AG08395 (cell line): Measurements from ENCODE around the gene RAN.
A peak's percentile ranks its signal among the peaks of the same experiment; 100 is the strongest.
"Not testable (repeated sequence)": the region's sequence is repeated elsewhere in the genome, so short reads cannot be mapped to it uniquely, and the experiment has no call there.

Source experiments
- DNase-seq: peaks from one replicate; pipeline ENCODE4 v3.0.0; 2012; ENCODE audit warnings: mixed read lengths, low spot score

Gene RAN

DNA sequence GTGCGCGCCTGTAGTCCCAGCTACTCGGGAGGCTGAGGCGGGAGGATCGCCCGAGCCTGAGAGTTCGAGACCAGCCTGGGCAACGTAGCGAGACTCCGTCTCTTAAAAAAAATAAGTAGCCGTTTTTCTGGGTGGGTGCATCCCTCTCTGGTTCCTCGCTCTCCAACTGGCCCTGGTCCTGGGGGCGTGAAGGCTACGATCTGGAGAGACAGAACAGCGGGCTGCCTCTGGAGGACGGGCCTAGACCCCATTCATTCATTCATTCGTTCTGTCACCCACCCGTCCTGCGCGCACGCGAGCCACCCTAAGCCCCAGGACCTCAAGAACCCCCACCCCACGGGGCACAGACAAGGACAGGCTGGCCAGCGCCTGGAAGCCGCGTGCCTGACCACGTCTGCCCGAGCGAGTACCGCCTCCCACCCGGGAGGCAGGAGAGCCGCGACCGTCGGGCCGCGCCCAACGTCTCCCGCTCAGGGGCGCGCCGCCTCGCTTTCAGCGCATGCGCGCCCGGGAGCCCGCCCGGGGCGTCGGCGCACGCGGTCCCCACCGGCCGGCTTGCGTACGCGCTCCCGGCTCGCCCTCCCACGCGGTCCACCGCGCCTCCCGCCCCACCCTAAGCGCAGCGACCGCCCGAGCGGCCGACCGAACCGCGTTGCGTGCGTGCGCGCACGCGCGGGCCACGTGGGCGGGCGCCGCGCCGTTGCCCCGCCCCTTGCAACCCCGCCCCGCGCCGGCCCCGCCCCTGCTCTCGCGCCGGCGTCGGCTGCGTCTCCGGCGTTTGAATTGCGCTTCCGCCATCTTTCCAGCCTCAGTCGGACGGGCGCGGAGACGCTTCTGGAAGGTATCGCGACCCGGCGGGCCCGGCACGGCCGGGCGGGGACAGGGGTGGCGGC is at the start of gene RAN:
Gene RAN (plus strand): TSS at position 781 of the 893 bp plus-strand sequence. CDS start 528 bp downstream, outside the sequence.
- DNase-seq, result peak; percentile 100

DNA sequence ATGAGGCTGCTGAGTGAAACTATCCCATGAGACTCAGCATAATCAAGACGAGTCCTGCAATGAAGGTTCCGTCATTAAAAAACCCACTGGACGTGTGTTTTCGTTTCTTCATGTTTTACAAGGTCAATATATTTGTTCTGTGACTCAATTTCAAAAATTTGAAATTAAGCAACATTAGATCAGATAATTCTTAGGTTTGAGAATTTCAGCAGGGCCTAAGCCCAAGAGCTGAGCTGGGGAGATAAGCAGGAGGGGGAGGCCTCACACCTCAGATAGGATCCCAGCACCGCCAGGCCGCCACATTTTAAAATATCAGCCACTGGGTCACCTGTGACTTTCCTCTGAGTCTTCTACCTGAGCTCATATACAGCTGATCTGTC is 46.1 kb upstream of the RAN start:
- no peak for DNase-seq

DNA sequence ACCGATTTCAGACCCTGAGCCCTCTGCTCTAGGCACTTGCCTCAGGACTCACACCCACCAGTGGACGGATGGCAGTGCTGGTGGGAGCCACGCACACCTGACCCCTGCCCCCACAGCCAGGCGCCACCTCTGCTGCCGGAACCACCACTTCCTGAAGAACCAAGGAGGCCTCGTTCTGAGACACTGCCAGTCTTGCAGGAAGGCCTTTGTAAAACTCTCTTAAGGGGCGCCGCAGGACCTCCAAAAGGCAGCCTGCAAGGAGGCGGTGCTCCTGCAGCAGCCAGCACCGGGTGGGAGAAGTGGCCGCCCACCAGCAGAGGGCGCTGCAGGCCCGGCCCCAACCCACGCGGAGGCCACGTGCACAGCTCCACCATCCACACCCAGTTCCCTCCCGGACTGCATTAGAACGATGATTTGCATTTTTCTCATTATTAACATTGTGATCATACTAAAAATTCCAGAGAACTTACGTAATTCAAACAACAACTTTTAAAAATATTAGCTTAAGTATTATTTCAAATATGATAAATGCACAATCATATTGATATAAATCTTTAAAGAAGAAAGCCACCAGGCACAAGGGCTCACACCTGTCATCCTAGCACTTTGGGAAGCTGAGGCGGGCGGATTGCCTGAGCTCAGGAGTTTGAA is 45.6 kb upstream of the RAN start:
- DNase-seq, result peak; percentile 69

DNA sequence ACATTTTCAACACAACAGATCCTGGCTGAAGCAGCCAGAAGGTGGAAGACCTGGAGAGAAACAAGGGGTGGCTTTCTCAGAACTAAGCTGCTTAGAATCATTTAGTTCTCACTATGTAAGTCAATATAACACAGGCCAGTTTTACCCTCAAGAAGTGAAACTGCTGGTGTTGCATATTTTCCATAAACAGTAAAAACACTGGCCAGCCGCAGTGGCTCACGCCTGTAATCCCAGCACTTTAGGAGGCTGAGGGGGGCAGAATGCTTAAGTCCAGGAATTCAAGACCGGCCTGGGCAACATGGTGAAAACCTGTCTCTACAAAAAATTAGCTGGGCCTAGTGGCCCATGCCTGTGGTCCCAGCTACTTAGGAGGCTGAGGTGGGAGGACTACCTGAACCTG is 44.4 kb upstream of the RAN start:
- no peak for DNase-seq

DNA sequence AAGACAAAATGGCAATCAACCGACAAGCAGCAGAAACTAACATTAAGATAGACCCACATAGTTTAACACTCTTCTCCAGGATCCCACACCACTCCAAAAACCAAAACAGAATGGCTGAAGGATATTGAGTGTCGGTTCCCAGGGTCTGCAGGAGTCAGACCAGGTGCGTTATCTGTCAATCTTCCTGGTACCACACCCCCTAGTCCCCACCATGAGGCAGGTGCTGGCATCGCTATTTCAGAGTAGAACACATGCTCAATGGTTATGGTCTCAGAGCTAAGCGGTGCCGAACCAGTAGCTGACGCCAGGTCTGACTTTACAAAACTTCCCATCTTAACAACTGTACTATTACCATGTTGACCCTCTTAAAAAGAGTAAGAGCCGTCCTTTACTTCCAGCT is 43.0 kb upstream of the RAN start:
- no peak for DNase-seq

DNA sequence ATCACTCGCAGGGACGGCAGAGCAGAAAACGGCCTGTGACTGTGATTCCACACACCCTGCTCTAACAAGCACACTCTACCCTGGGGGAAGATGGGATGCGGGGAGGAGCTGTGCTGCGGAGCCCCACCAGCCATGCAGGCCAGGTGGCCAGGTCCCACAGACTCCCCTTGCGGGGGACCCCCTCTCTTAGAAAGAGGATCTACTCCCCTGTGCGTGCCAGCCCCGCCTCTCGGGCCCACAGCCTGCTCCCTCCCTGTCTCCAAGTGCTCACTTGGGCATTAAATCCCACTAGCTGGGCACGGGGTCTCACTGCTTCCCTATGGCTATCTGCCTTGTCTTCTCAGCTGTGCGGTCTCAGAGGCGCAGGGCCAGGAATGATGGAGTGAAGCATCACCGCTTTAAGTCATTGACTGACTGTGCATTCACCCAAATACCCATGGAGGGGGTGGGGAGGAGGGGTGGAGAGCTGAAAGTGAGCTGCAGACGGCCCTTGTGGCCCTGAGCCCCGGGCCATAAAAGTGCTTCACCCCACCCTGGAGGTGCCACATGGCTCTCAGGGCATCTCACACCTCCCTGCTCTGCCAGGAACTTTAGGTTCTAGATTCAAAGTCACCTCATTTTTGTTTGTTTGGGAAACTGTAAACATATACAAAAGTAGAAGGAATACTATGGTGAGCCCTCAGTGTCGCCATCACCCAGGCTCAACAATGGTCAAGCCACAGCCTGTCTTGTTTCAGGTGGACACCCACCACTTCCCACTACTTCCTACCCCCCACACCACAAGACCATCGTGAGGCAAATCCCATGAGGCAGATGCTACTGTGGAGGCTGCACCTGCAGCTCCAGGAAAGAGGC is 42.2 kb upstream of the RAN start:
- DNase-seq, result no peak

DNA sequence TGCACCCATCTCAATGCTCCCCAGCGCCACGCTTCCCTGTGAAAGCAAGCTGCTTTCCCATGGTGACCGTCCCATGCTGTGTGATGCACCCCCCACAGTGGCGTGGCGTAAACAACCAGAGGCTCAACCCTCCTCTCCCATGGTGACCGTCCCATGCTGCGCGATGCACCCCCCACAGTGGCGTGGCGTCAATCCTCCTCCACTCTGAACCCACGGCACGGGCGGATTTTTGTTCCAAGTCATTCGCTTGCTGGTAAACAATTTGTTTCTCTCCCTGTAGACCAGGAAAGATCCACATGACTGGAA is 41.7 kb upstream of the RAN start:
- no peak for DNase-seq

DNA sequence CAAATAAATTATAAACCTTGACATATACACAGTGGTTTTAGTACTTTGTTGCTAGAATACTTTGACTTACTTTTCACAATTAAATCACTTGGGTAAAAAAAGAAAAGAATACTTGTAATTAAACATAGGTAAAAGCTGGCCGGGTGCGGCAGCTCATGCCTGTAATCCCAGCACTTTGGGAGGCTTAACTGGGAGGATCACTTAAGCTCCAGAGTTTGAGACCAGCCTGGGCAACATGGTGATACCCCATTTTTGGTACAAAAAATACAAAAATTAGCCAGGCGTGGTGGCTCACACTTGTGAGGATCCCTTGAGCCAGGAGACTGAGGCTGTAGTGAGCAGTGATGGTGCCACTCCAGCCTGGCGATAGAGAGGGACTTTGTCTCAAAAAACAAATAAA is 40.6 kb upstream of the RAN start:
- no peak for DNase-seq

DNA sequence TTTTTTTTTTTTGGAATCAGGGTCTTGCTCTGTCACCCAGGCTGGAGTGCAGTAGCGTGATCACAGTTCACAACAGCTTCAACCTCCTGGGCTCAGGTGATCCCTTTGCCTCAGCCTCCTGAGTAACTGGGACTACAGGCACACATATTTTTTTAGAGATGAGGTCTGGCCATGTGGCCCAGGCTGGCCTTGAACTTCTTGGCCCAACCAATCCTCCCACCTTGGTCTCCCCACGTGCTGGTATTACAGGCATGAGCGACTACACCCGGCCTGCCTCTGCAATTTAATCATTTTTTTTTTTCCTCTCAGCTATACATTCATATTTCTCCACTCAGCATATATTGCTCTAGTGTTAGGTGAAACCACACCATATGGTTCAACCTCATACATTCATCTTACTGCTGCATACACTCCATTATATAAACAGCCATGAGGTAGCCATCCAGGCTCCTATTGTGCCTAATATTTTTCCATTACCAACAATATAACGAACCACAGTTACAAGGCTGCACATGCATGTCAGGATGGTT is 39.9 kb upstream of the RAN start:
- DNase-seq, result no peak

DNA sequence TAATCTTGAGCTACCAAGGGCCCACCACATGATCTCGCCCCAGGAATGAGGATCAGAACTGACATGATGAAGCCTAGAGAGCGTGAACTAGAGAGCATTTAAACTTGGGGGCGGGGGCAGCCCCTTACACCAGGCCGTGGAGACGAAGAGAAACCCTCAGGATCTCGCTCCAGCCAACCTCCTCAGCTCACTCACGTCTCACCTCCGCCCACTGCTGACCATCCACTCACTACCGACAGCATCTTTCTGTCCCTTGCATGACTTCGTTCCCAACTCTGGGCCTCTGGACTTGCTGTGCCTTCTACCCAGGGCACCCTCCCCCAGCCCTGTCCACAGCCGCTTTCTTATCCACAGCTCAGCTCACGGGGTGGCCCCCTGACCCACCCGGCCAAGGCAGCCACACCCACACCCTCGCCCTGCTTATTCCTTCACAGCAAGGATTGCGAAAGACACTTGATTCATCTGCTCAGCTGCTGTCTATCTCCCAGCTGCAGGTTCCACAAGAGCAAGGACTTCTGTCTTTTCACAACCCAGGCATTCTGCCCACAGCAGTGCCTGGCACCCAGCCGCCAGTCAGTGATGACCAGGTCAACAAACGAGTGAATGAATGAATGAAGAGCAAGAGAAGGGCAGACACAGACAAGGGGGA is 39.2 kb upstream of the RAN start:
- peak; percentile 52 for DNase-seq

DNA sequence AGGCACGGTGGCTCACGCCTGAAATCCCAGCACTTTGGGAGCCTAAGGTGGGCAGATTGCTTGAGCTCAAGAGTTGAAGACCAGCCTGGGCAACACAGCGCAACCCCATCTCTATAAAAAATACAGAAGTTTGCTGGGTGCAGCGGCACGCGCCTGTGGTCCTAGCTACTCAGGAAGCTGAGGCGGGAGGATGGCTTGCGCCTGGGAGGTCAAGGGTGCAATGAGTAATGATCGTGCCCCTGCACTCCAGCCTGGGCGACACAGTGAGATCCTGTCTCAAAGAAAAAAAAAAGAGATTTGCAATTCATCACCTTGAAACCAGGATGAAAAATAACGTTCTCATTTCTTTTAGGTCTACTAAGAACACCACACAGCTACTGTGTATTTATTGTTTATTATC is 36.9 kb upstream of the RAN start:
- no peak for DNase-seq

DNA sequence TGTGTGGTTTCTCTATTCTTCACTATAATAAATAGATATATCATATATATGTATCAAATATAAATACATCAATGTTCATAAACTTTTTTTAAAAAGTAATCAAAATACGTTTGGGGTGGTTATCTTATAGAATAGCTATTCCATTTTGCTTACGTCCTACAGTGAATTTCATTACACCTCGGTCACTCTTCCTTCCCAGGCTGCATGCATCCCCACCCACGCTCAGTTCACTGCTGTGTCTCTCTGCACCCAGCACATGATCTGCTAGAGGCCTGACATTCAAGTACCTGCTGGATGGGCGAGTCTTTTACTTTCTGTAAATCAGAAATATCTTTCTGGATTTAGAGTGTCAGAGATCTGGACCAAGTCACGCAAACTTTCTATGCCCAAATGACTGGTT is 36.4 kb upstream of the RAN start:
- no peak for DNase-seq

DNA sequence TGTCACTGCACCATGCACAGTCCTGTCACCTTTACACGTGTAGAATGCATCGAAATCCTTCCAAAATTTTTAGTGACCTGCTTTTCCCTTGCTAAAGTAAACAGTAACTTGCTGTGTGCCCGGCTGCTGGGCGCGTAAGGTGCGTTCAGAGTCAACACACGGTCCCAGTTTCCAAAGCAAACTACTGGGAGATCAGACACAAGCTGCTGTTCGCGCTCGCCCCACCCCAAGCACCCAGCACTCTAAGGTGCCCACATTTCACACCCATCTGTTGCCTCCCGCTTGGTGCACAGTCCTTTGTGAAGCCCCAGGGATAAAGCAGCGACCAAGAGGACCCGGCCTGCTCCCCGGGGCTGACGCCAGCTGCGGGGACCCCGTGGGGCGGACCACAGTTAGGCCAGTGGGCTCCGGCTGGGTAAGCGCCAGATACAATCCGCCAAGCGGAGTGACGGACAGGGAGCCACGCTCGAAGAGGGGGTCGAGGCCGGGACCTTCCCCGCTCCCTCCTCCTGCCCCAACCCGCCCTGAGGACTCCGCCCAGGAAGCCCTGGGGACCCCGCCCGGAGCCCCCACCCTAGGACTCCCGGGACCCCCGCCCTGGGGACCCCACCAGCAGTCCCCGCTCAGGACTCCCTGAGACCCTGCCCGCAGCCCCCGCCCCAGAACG is 33.4 kb upstream of the RAN start:
- peak; percentile 44 for DNase-seq

DNA sequence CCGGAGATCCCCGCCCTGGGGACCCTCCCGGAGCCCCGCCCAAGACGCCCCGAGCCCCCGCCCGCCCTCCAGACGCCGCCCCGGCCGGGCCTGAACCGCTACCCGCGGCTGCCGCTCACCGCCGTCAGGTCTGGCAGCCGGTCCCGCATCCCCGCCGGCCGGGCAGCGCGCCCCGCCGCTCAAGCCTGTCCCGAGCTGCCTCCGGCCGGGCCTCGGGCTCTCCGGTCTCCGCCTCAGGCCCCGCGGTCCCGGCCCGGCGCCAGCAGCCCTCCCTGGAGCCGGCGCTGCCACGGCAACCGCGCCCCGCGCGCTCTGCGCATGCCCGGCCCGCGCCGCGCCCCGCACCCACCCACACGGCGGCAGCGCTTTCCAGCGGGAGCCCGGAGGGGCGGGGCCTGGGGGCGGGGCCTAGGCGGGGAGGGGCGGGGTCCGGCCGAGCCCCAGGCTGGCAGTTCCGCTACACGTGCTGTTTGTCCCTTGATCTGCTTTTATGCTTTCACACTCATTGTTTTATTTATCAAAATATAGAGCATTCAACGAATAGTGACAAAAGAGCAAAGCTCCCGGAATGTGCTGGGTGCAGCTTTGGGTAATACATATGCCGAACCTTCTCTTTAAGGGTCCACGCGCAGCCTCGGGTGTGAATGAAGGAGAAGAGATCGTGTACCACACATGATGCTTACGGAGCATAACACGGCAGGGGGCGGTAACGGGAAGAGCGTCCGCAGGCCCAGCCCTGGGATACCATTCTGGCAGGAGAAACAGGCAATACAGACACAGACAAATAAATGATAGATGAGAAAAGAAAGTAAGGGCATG is 32.7 kb upstream of the RAN start, which contains the start of gene STX2:
Gene STX2 (minus strand): TSS at position 300 of the 819 bp plus-strand sequence. CDS start 151 bp downstream, at position 149.
- DNase-seq, result peak; percentile 98

DNA sequence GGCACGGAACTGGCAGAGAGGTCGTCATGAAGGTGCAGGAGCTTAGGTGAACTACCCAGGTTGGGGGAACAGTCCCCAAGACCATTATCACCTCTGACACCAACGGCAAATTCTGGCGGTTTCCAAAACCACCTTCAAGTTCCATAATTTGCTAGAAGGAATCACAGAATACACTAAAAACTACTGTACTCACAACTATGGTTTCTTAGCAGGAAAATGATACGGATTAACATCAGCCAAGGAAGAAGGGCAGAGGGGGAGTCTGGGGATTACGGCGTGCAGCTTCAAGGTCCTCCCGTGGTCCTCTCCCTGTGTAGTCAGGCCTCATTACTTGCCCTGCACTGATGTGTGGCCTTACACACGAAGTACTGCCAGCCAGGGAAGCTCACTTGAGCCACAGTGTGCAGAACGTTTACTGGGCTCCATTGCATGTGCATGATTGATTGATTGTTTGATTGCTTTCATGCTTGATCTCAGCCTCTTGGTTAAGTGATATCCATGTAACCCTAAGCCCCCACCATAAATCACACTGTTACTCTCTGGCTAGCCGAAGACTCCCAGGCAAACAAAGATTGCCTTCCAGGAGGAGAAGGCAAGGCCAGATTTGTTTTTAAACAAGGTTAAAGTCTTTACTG is 32.0 kb upstream of the RAN start:
- DNase-seq, result no peak

DNA sequence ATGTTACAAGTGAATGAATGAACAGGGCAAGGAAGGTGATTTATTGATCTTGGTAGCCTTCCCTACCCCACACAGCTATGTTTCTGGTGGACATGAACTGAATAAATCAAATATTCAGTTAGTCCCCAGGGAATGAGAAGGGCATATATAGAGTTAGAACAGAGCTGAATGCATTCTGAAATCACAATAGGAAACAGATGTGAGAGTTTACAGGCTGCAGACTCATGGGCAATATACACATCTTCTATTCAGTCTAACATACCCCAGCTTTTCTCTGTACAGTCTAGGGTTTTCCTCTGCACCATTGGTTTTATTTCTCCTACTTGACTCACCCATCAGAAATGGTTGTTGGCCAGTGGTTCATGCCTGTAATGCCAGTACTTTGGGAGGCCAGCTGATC is 25.5 kb upstream of the RAN start:
- peak; percentile 53 for DNase-seq

DNA sequence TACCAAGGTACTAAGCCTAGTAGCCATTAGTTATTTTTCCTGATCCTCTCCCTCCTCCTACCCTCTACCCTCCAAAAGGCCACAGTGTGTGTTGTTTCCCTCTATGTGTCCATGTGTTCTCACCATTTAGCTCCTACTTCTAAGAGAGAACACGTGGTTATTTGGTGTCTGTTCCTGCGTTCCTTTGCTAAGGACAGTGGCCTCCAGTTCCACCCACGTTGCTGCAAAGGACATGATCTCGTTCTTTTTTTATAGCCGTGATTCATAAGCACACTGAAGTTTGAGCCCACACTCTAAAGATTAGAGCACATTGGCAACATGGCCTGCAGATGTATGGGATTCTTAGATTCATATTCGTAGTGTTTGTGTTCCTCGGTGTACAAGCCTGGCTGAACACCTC is 24.8 kb upstream of the RAN start:
- peak; percentile 13 for DNase-seq

DNA sequence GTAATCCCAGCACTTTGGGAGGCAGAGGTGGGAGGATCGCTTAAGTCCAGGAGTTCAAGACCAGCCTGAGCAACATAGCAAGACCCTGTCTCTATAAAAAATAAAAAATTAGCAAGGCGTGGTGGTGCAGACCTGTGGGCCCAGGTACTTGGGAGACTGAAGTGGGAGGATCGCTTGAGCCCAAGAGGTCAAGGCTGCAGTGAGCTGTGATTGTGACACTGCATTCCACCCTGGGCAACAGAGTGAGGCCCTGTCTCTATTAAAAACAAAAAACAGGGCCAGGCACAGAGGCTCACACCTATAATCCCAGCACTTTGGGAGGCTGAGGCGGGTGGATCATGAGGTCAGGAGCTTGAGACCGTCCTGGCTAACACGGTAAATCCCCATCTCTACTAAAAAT is 23.8 kb upstream of the RAN start:
- not testable (repeated sequence) for DNase-seq

DNA sequence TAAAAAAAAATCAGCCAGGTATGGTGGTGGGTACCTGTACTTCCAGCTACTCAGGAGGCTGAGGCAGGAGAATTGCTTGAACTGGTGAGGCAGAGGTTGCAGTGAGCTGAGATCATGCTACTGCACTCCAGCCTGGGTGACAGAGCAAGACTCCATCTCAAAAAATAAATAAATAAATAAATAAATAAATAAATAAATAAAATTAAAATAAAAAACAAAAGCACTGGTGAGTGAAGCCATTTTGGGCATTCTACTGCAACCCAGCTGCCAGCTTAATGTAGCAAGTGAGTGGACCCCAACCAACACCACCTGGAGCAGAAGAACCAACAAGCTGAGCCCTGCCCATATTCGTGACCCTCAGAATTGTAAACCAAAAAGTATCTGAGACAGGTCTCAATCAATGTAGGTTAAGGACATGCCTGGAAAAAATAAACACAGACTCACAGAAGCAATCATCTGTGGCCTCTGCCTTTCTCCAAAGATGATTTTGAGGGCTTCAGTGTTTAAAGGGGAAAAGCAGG is 23.0 kb upstream of the RAN start:
- not testable (repeated sequence) for DNase-seq
